HL-60/S4 treated with phorbol 12-myristate 13-acetate at 8.2 ng/mL for 4 days and 3 days (cell line): ENCODE results near the gene RBM48.
"Not testable (repeated sequence)": the region's sequence is repeated elsewhere in the genome, so short reads cannot be mapped to it uniquely, and the experiment has no call there.

Experiments
- in situ Hi-C: fragments of 300-500 bp; cut with MboI; formaldehyde crosslinking; loops from 2 replicates; pipeline ENCODE4 v1.15.0; 2022; ENCODE audit warnings: low sequenced_read_pairs

The RBM48 gene

GRCh38 chr7:92543542-92543941, 14.9 kb downstream of the RBM48 start:
- in situ Hi-C loops: not testable (repeated sequence)

- in situ Hi-C loops: not testable (repeated sequence)
Measured at GRCh38 chr7:92545116-92545515, 16.5 kb downstream of the RBM48 start.

- in situ Hi-C loops: no loop called here
Measured at GRCh38 chr7:92546856-92547497, 18.4 kb downstream of the RBM48 start.

GRCh38 chr7:92547579-92547978, 19.0 kb downstream of the RBM48 start:
- in situ Hi-C loops: no loop called here

- in situ Hi-C loops: no loop called here
Measured at GRCh38 chr7:92550194-92550593, 21.6 kb downstream of the RBM48 start.

GRCh38 chr7:92557249-92557648, 28.7 kb downstream of the RBM48 start:
- in situ Hi-C loops: no loop called here

- in situ Hi-C loops: no loop called here
Measured at GRCh38 chr7:92557808-92558362, 29.3 kb downstream of the RBM48 start.

- in situ Hi-C loops: no loop called here
Measured at GRCh38 chr7:92560602-92561001, 32.0 kb downstream of the RBM48 start.

- in situ Hi-C loops: no loop called here
Measured at GRCh38 chr7:92563345-92563744, 34.8 kb downstream of the RBM48 start.

- in situ Hi-C loops: no loop called here
Measured at GRCh38 chr7:92567460-92567859, 38.9 kb downstream of the RBM48 start.

- in situ Hi-C loops: no loop called here
Measured at GRCh38 chr7:92569137-92569536, 40.5 kb downstream of the RBM48 start.

- in situ Hi-C loops: no loop called here
Measured at GRCh38 chr7:92576296-92576695, 47.7 kb downstream of the RBM48 start.

GRCh38 chr7:92582948-92583347, 54.4 kb downstream of the RBM48 start:
- in situ Hi-C loops: no loop called here

GRCh38 chr7:92584953-92585352, 56.4 kb downstream of the RBM48 start:
- in situ Hi-C loops: no loop called here

- in situ Hi-C loops: no loop called here
Measured at GRCh38 chr7:92586403-92586802, 57.8 kb downstream of the RBM48 start.

- in situ Hi-C loops: no loop called here
Measured at GRCh38 chr7:92586841-92587240, 58.2 kb downstream of the RBM48 start.
